Right atrium auricular region (tissue), 2 donors: Measurements from ENCODE around the gene SLC4A5. TPM values are rescaled to one million over a fixed set of nuclear protein-coding genes. Genes with fewer than 3 reads are reported as not detected.

Source experiments
- DNase-seq: peaks from one replicate; pipeline ENCODE4 v3.0.0-alpha.2; 2019; ENCODE audit warnings: low spot score
- H3K27ac ChIP-seq, 2 donors: fragments of 200-600 bp; sonication (generic); 1 replicate in 1 of 2; 2 replicates in 1 of 2; pipeline ENCODE4 v1.5.1; 2016 to 2019
- H3K27me3 ChIP-seq, 2 donors: fragments of 200-600 bp; sonication (generic); one replicate each; pipeline versions ENCODE4 v1.5.1 to v1.6.0; 2017 to 2019
- H3K36me3 ChIP-seq: fragments of 200-600 bp; sonication (generic); one replicate; pipeline ENCODE4 v1.5.1; 2016
- H3K4me1 ChIP-seq, 2 donors: fragments of 200-600 bp; sonication (generic); one replicate each; pipeline versions ENCODE4 v1.5.1 to v1.6.0; 2017 to 2019
- H3K4me3 ChIP-seq, 2 donors: fragments of 200-600 bp; sonication (generic); 1 replicate in 1 of 2; 2 replicates in 1 of 2; pipeline ENCODE4 v1.5.1; 2017 to 2019; ENCODE audit warnings: mild to moderate bottlenecking in 1 of 2, moderate library complexity in 1 of 2
- H3K9me3 ChIP-seq, 2 donors: fragments of 200-600 bp; sonication (generic); one replicate each; pipeline ENCODE4 v1.5.1; 2019
- total RNA-seq, 2 donors: library from RNA; depleted of rRNA; stranded (reverse); fragments of >200 nt; gene quantifications; one replicate each; pipeline ENCODE4 v1.1.0, GENCODE V29; 2016
- TF ChIP-seq, protein P1 (sequence below), 2 donors: fragments of 200-600 bp; sonication (generic); IDR thresholded peaks; one replicate each; pipeline ENCODE4 v1.5.1; 2019; ENCODE audit warnings: antibody characterized with exemption in 2 of 2

Gene SLC4A5
- total RNA-seq, 2 donors from 2014 or later = 0.28 to 1.3 TPM

DNA sequence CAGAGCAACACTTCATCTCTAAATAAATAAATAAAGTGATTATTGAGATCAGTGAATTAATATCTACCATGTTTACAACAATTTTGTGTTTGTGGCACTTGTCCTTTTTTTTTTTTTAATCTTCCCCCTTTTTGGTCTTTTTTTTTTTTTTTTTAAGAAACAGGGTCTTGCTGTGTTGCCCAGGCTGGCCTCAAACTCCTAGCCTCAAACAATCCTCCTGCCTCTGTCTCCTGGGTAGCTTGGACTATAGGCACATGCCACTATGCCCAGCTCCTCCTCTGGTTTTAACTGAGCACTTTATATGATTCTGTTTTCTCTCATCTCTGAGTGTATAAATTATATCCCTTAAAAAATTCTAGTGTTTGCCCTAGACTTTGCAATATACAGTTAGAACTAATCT is 30.3 kb downstream of the SLC4A5 start:
- no peak overlapping the region for H3K27ac ChIP-seq

DNA sequence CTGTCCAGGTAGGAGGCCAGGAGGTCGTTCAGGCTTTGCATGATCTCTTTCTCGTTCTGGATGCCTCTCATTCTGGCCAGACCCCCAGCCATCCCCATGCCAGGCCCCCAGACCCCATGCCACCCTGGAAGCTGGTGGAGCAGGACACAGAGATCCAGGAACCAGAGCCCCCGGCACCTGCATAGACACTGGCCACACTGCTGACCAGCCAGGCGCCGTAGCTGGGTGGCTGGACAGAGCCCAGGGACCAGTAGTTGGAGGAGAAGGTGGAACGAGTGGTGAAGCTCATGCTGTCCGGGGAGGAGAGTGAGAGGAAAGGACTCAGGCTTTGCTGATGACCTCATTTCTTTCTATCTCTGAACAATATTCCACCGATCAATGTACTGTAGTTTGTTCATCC is 35.5 kb downstream of the SLC4A5 start:
- no peak overlapping the region for H3K27ac ChIP-seq

More for the DNA sequence above, 30.3 kb downstream of the SLC4A5 start:
- Histone ChIP-seq H3K36me3 (no peaks in the 10 kb centered on the region), H3K27me3 (no peaks in the 10 kb centered on the region), H3K4me3 (no peak overlapping the region), H3K9me3 (no peaks in the 10 kb centered on the region), H3K4me1 (no peaks in the 10 kb centered on the region)
- TF ChIP-seq, protein P1, sequence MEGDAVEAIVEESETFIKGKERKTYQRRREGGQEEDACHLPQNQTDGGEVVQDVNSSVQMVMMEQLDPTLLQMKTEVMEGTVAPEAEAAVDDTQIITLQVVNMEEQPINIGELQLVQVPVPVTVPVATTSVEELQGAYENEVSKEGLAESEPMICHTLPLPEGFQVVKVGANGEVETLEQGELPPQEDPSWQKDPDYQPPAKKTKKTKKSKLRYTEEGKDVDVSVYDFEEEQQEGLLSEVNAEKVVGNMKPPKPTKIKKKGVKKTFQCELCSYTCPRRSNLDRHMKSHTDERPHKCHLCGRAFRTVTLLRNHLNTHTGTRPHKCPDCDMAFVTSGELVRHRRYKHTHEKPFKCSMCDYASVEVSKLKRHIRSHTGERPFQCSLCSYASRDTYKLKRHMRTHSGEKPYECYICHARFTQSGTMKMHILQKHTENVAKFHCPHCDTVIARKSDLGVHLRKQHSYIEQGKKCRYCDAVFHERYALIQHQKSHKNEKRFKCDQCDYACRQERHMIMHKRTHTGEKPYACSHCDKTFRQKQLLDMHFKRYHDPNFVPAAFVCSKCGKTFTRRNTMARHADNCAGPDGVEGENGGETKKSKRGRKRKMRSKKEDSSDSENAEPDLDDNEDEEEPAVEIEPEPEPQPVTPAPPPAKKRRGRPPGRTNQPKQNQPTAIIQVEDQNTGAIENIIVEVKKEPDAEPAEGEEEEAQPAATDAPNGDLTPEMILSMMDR (IDR thresholded peaks at IDR 0.05) = no peak
- no peak for DNase-seq

DNA sequence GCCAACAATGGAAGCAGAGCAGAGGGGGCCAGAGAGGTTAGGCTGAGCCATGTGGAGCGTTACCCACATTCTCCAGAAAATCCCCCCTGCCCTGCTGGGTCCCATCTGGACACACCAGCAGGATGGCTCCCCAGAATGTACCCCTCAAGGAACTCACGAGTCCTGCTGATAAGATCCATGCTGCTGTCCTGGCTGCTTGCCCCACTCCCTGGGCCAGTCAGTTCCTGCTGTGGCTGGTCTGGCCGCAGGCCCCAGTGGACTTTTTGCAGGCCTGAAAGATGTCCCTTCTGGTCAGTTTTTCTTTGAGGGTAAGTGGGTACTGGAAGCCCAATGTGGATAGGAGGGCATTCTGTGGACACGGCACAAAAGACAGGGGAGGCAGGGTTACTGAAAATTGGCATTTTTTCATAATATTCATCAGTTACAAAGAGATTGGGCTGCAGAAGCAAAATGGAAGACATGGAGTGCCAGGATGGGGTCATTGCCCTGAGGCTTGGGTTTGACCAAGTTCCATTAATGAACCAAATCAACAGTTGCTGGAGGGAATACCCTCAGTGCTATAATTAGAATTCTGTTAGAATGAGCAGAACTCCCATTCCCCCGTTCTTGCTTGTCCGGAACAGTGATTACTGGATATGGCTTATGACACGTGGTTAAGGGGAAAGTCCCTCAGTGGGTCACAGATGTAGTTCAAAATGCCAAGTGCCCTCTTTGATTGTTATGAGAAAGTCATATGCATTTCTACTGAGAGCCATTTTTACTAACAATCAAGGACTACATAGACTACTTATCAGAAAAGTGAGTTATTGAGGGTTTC is 38.7 kb downstream of the SLC4A5 start:
- TF ChIP-seq, protein P1 (IDR thresholded peaks at IDR 0.05) = no peak
- H3K9me3 ChIP-seq = no peaks in the 10 kb centered on the region
- no peaks in the 10 kb centered on the region for H3K4me1 ChIP-seq
- H3K4me3 ChIP-seq = no peak overlapping the region
- DNase-seq = no peak
- no peak overlapping the region for H3K27ac ChIP-seq
- no peaks in the 10 kb centered on the region for H3K27me3 ChIP-seq
- no peaks in the 10 kb centered on the region for H3K36me3 ChIP-seq

More for the DNA sequence above, 35.5 kb downstream of the SLC4A5 start:
- Histone ChIP-seq H3K4me3 (no peak overlapping the region), H3K4me1 (no peaks in the 10 kb centered on the region), H3K27me3 (no peaks in the 10 kb centered on the region), H3K9me3 (no peaks in the 10 kb centered on the region), H3K36me3 (no peaks in the 10 kb centered on the region)
- no peak for DNase-seq
- TF ChIP-seq, protein P1 (IDR thresholded peaks at IDR 0.05) = no peak

DNA sequence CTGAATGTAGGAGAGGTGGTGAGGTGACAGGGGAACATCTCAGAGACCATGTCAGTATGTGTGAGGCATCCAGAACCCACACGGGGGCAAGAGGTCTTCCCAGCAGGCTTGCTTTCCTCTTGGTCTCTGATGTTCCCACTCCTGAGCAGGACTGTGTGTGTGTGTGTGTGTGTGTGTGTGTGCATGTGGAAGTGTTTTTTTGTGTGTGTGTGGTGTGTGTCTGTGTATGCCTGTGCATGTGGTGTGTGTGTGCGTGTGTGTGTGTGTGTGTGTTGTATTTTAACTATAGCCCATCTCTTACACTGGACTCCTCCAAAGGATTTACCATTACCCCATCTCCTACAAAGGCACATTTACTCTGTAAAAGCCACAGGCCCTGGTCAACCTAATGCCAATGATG is 40.4 kb downstream of the SLC4A5 start:
- Histone ChIP-seq H3K36me3 (no peaks in the 10 kb centered on the region), H3K4me1 (no peaks in the 10 kb centered on the region), H3K9me3 (no peaks in the 10 kb centered on the region), H3K27me3 (no peaks in the 10 kb centered on the region), H3K27ac (no peak overlapping the region), H3K4me3 (no peak overlapping the region)
- no peak for DNase-seq
- TF ChIP-seq, protein P1 (IDR thresholded peaks at IDR 0.05) = no peak

DNA sequence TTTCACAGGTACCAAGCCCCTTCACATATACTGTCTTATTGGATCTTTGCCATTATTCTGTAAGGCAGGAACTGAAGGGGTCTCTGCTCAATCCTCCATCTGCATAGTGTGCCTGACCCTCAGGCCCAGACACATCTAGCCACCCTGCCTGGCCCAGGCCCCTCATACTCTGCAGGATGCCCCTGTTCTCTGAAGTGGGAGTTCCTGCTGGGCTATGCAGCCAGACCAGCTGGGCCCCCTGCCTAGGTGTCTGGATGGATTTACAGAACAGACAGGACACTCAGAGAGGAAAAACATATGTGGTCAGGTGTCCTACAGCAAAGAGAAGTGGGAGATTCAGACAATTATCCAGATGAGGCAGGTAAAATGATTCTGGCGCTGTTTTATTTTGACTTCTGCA is 42.0 kb downstream of the SLC4A5 start:
- Histone ChIP-seq H3K4me1 (no peaks in the 10 kb centered on the region), H3K9me3 (no peaks in the 10 kb centered on the region), H3K27me3 (no peaks in the 10 kb centered on the region), H3K27ac (no peak overlapping the region), H3K4me3 (no peak overlapping the region), H3K36me3 (no peaks in the 10 kb centered on the region)
- TF ChIP-seq, protein P1 (IDR thresholded peaks at IDR 0.05) = no peak
- no peak for DNase-seq

DNA sequence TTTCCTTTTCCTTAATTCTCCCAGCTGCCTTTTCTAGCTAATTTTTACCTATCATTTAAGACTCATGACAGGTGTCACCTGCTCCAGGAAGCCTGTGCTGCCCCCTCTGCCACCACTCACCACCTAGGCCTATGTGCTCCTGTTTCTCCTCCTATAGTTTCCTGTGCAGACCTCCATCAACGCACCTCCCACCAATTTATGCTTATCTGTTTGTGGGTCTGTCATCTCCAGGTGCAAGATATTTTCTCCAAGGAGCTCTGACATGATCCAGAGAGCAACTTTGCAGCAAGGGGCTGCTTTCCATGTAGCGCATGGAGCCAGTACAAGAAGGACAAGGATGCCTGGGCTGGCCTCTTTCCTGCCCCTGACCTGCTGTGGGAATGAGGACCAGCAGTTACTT is 42.7 kb downstream of the SLC4A5 start:
- TF ChIP-seq, protein P1 (IDR thresholded peaks at IDR 0.05) = no peak
- Histone ChIP-seq H3K36me3 (no peaks in the 10 kb centered on the region), H3K4me1 (no peaks in the 10 kb centered on the region), H3K27me3 (no peaks in the 10 kb centered on the region), H3K9me3 (no peaks in the 10 kb centered on the region), H3K27ac (no peak overlapping the region), H3K4me3 (no peak overlapping the region)
- no peak for DNase-seq
